HEK293 (cell line): Measurements from ENCODE around the gene SIPA1.

Experiments
- HOXC10 ChIP-seq: sonication (generic); formaldehyde crosslinking; IDR thresholded peaks from 2 replicates; pipeline ENCODE4 v1.8.1; 2023; ENCODE audit warnings: mild to moderate bottlenecking, missing genetic modification reagents
- OVOL3 ChIP-seq: fragments of 450-650 bp; formaldehyde crosslinking; IDR thresholded peaks from 2 replicates; pipeline ENCODE4 v1.5.1; 2016; ENCODE audit warnings: missing biosample characterization, missing genetic modification characterization
- SALL2 ChIP-seq: fragments of 450-650 bp; formaldehyde crosslinking; IDR thresholded peaks from 2 replicates; pipeline ENCODE4 v1.5.0; 2017; ENCODE audit warnings: missing biosample characterization, mild to moderate bottlenecking, missing genetic modification characterization, borderline replicate concordance
- SETDB1 ChIP-seq: IDR thresholded peaks from one replicate; pipeline ENCODE4 v1.6.1; 2017; ENCODE audit warnings: mild to moderate bottlenecking, low read length, moderate library complexity, mixed read lengths; ENCODE audit not compliant: insufficient read length
- ZNF274 ChIP-seq, 2 experiments: fragments of 200-500 bp in 1 of 2; fragments of 450-650 bp in 1 of 2; sonication (Bioruptor generic) in 1 of 2; formaldehyde crosslinking in 1 of 2; IDR thresholded peaks; 2 replicates each; pipeline versions ENCODE4 v1.5.1 to v1.6.1; 2014 to 2016; ENCODE audit warnings: borderline replicate concordance in 1 of 2, inconsistent platforms in 1 of 2, low read length in 1 of 2, missing biosample characterization in 1 of 2, missing genetic modification characterization in 1 of 2
- ZNF292 ChIP-seq: fragments of 450-650 bp; formaldehyde crosslinking; IDR thresholded peaks from 2 replicates; pipeline ENCODE4 v1.5.1; 2016; ENCODE audit warnings: low read depth, missing biosample characterization, missing genetic modification characterization, borderline replicate concordance
- ZNF324 ChIP-seq: fragments of 450-650 bp; formaldehyde crosslinking; IDR thresholded peaks from 2 replicates; pipeline ENCODE4 v1.5.1; 2016; ENCODE audit warnings: missing biosample characterization, missing genetic modification characterization
- ZNF350 ChIP-seq: fragments of 450-650 bp; formaldehyde crosslinking; IDR thresholded peaks from 2 replicates; pipeline ENCODE4 v1.5.0; 2017; ENCODE audit warnings: missing biosample characterization, mild to moderate bottlenecking, missing genetic modification characterization
- ZNF48 ChIP-seq: fragments of 450-650 bp; formaldehyde crosslinking; IDR thresholded peaks from 2 replicates; pipeline ENCODE4 v1.5.1; 2016; ENCODE audit warnings: missing biosample characterization, missing genetic modification characterization
- ZNF645 ChIP-seq: fragments of 450-650 bp; formaldehyde crosslinking; IDR thresholded peaks from 2 replicates; pipeline ENCODE4; 2016; ENCODE audit warnings: missing biosample characterization, missing genetic modification characterization
- ZNF704 ChIP-seq: fragments of 450-650 bp; formaldehyde crosslinking; IDR thresholded peaks from 2 replicates; pipeline ENCODE4 v1.5.1; 2016; ENCODE audit warnings: missing biosample characterization, missing genetic modification characterization
- ZSCAN30 ChIP-seq: fragments of 450-650 bp; IDR thresholded peaks from 2 replicates; pipeline ENCODE4 v1.5.1; 2018; ENCODE audit warnings: missing biosample characterization, mild to moderate bottlenecking, missing genetic modification characterization, moderate library complexity
- TF ChIP-seq, protein P1 (sequence below): fragments of 450-650 bp; formaldehyde crosslinking; IDR thresholded peaks from 2 replicates; pipeline ENCODE4 v1.5.1; 2016; ENCODE audit warnings: missing biosample characterization, missing genetic modification characterization
- TF ChIP-seq, protein P2 (sequence below): fragments of 450-650 bp; IDR thresholded peaks from 2 replicates; pipeline ENCODE4 v1.5.1; 2018; ENCODE audit warnings: missing biosample characterization, missing genetic modification characterization

DNA sequence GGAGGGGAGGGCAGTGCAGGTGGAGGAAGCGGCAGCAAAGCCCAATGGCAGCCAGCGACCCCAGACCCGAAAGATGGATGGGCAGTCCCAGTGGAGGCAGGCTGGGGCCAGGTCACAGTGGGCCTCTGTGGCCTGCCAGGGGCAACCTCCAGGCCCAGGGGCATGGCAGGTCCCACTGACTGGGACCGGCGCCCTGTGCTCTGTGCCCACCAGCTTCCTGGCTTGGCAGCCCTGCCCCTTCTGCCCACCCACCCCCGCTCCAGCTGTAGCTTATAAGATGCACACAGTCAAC, 38.0 kb upstream of the SIPA1 start:
- TF ChIP-seq, protein P1, sequence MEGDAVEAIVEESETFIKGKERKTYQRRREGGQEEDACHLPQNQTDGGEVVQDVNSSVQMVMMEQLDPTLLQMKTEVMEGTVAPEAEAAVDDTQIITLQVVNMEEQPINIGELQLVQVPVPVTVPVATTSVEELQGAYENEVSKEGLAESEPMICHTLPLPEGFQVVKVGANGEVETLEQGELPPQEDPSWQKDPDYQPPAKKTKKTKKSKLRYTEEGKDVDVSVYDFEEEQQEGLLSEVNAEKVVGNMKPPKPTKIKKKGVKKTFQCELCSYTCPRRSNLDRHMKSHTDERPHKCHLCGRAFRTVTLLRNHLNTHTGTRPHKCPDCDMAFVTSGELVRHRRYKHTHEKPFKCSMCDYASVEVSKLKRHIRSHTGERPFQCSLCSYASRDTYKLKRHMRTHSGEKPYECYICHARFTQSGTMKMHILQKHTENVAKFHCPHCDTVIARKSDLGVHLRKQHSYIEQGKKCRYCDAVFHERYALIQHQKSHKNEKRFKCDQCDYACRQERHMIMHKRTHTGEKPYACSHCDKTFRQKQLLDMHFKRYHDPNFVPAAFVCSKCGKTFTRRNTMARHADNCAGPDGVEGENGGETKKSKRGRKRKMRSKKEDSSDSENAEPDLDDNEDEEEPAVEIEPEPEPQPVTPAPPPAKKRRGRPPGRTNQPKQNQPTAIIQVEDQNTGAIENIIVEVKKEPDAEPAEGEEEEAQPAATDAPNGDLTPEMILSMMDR (tag by site-specific recombination) = no peak
- no peak for TF ChIP-seq ZNF48 (tag by site-specific recombination)
- TF ChIP-seq ZSCAN30 = no peak
- TF ChIP-seq HOXC10 = no peak
- no peak for TF ChIP-seq ZNF274 (IDR thresholded peaks at IDR 0.05; ENCODE audit: low read length)
- no peak for TF ChIP-seq ZNF274 (tag by site-specific recombination; IDR thresholded peaks at IDR 0.05; ENCODE audit: borderline replicate concordance)
- no peak for TF ChIP-seq ZNF645
- TF ChIP-seq, protein P2, sequence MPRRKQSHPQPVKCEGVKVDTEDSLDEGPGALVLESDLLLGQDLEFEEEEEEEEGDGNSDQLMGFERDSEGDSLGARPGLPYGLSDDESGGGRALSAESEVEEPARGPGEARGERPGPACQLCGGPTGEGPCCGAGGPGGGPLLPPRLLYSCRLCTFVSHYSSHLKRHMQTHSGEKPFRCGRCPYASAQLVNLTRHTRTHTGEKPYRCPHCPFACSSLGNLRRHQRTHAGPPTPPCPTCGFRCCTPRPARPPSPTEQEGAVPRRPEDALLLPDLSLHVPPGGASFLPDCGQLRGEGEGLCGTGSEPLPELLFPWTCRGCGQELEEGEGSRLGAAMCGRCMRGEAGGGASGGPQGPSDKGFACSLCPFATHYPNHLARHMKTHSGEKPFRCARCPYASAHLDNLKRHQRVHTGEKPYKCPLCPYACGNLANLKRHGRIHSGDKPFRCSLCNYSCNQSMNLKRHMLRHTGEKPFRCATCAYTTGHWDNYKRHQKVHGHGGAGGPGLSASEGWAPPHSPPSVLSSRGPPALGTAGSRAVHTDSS (tag by site-specific recombination) = no peak
- no peak for TF ChIP-seq ZNF292
- no peak for TF ChIP-seq SALL2 (tag by site-specific recombination)
- TF ChIP-seq ZNF704 (tag by site-specific recombination) = no peak
- no peak for TF ChIP-seq ZNF324 (tag by site-specific recombination)
- TF ChIP-seq ZNF350 (tag by site-specific recombination) = no peak
- no peak for TF ChIP-seq SETDB1
- TF ChIP-seq OVOL3 (tag by site-specific recombination) = no peak
